GM19239 (cell line): ENCODE data around the gene OAS3.
"Not testable (repeated sequence)": the region's sequence is repeated elsewhere in the genome, so short reads cannot be mapped to it uniquely, and the experiment has no call there.

ENCODE experiments used
- DNase-seq: peaks from one replicate; pipeline ENCODE4 v3.0.0; 2011; ENCODE audit warnings: low spot score; ENCODE audit not compliant: insufficient read length
- FAIRE-seq: peaks from 2 replicates; lab custom pipeline; 2011; peaks lifted over from hg19 to GRCh38; lab: Jason Lieb, UNC

OAS3 gene

DNA sequence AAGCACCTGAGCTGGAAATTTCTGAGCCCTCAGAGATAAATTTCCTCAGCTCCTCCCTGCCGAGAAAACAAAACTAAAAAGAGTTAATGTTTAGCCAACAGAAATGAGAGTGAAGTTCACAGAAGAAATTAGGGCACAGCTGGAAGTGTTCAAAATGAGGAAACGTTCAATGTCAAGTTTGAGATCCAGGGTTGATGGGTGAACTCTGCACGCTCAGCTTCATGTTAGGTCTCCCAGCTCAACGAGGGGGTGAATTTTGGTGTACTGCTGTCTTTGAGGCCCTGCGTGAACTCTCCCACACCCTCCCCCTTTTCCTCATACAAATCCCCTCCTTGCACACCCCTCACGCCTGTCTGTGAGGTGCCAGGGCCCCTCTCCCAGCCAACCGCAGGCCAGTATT, 13.3 kb upstream of the OAS3 start:
- FAIRE-seq (peak; percentile 100), DNase-seq (no peak)

DNA sequence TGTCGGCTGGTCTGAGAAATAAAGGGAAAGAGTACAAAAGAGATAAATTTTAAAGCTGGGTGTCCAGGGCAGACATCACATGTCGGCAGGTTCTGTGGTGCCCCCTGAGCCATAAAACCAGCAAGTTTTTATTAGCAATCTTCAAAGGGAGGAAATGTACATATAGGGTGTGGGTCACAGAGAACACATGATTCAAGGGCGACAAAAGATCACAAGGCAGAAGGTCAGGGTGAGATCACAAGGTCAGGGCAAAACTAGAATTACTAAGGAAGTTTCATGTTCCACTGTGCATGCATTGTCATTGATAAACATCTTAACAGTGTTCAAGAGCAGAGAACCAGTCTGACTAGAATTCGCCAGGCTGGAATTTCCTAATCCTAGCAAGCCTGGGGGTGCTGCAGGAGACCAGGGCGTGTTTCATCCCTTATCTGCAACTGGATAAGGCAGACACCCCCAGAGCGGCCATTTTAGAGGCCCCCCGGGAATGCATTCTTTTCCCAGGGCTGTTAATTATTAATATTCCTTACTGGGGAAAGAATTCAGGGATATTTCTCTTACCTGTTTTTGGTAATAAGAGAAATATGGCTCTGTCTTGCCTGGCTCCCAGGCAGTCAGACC, 11.7 kb upstream of the OAS3 start:
- FAIRE-seq = peak; percentile 39

DNA sequence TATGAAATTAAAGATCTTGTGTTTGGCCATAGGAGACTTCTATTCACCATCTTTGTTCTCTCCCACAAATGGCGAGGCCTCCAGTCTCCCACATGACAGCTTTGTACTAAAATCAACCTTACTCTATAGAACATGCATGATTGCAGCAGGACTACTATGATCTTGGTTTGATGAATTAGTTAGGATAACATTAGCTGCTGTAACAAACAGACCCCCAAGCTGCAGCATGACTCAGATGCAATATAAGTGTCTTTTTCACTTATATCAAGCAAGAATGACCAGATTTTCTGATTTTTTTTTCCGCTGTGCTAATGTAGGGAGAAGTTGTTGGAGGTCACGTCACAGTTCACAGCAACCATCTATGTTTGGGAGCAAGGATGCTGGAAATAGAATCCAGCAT, 10.8 kb upstream of the OAS3 start:
- FAIRE-seq (peak; percentile 4), DNase-seq (no peak)

More for the DNA sequence above, 11.7 kb upstream of the OAS3 start:
- DNase-seq = not testable (repeated sequence)

DNA sequence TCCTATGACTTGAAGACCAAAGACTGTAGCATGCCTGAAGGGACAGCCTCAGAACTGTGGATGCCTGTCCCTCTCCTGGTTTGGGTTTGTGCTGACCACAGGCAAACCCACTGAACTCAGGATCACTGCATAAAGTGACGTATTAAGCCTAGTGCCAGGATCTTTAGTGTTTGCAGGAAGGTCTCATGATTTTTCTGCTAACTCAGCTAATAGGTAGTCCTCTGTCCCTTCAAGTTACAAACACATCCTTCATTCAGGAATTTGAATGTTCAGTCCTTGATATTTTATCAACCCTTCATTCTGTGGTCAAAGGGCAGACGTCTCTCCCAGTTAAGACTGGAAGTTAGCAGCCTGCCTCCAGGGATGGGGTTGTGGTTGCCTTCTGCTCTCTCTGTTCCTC, 10.3 kb upstream of the OAS3 start:
- DNase-seq (no peak), FAIRE-seq (peak; percentile 73)

DNA sequence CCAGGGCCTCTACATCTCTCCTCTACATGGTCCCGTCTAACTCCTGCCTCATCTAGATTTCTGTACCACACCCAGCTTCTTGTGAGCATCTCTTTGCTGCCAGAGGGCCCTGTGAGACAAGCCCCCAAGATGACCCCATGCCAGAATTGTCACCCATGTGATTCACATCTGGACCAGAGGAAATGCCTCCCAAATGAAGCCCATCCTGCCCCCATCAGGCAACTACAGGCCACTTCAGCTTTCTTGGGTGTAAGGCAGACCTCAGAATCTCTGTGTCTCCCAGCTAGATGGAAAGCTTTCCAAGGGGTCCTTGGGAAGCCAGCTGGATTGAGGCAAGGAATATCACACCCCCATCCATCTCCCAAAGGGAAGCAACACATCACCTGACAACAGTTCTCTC, 9.3 kb upstream of the OAS3 start:
- FAIRE-seq (no peak), DNase-seq (no peak)

DNA sequence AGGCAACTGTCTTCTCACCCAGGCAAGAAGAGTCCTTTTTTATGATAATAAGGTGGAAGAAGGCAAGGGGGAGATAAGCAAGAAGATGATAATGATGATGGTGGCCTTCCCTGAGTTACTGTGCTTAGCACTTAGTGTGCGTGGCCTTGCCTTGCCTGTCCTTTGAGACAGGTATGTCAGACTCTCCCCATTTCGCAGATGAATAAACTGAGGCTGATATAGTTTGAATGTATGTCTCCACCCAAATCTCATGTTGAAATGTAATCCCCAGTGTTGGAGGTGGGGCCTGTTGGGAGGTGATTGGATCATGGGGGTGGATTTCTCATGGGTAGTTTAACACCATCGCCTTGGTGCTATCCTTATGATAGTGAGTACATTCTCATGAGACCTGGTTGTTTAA, 8.6 kb upstream of the OAS3 start:
- no peak for FAIRE-seq

DNA sequence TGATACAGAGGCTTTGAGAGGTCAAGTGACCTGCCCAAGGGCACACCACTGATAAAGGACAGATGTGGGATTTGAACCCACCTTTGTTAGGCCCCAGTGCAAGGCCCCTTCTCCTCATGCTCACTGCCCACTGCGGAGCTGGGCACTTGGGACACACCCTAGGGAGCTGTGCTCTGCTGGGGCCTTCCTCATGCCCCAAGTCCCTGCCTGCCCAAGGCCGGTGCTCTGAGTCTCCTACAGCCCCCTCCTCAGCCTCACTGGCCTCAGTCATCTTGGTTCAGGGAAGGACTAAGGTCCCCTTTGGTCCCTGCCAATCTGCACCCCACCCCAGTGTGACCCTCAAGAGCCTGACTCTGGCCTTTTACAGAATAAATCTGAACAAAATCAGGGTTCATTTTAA, 7.9 kb upstream of the OAS3 start:
- FAIRE-seq (no peak), DNase-seq (no peak)

More for the DNA sequence above, 8.6 kb upstream of the OAS3 start:
- DNase-seq = no peak

DNA sequence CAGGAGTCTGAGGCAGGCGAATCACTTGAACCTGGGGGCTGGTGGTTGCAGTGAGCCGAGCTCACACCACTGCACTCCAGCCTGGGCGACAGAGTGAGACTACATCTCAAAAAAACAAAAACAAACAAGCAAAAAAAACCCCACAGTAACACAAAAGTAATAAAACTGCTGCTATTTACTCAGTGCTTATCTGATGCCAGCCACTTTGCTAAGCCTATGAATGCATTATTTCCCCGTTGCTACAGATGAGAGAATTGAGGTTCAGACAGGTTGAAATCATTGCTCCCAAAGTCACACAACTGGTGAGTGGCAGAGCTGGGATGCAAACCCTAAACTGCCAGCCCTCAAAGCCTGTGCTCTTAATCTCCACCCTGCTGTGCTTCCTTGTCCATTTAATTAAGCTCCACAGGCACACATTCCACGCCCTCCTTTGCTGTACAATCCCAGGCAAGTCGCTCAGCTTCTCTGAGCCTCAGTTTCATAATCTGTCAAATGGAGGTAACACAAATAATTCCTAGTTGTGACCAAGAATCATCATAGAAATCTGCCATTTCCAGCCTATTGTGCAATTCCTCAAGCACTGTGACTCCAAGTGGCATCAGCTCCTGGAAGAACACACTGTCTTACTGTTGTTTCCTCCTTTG, 5.7 kb upstream of the OAS3 start:
- FAIRE-seq = no peak
- DNase-seq = no peak

DNA sequence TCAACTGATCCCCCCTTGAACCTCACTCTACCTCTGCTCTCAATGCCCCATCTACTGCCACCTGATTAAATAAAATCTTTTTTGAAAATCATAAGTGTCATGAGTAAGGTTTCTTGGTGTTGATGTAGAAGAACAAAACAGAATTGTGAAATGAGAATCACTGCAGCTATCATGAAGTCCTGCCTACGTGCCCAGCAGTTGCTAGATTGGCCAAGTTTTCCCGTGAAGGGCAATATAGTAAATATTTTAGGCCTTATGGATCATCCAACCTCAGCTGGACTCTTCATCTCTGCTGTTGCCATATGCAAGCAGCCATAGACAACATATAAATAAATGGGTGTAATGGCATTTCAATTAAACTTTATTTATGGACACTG, 5.2 kb upstream of the OAS3 start:
- FAIRE-seq = no peak
- no peak for DNase-seq

DNA sequence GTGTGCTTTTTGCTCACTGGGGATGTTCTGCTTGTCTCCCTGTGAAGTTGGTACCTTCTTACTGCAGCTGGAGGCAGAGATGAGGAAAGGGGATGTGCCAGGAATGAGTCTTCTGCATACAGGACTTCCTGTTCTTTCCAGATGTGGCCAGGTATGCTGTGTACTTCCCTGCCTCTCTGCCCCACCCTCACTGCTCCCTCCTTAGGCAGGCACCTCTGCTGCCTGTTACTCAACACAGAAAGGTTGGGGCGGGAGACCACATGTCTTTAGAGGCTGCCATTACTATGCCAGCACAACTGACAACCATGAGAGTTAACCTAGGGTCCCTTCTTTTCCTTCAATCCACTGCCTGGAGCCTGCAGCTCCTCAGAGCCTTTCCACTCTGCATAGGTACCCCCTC, 2.0 kb upstream of the OAS3 start:
- DNase-seq = no peak
- no peak for FAIRE-seq

DNA sequence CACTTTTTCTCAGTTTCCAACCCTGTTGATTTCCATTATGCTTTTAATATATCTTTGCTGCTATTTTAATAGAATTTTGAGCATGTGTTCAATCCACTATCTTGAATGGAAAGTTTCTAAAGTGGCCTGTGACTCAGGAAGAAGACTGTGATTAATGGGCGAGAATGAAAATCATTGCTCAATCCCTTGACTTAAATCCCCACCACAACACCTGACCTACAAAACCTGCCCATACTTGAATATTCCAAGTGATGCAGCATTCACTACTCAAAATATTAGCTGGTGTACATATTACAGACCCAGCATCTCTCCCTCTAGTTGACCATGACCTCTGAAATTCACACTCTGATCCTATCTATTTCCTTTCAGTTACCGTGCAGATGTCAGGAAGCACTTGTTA, 1.3 kb upstream of the OAS3 start:
- no peak for DNase-seq
- FAIRE-seq = no peak

DNA sequence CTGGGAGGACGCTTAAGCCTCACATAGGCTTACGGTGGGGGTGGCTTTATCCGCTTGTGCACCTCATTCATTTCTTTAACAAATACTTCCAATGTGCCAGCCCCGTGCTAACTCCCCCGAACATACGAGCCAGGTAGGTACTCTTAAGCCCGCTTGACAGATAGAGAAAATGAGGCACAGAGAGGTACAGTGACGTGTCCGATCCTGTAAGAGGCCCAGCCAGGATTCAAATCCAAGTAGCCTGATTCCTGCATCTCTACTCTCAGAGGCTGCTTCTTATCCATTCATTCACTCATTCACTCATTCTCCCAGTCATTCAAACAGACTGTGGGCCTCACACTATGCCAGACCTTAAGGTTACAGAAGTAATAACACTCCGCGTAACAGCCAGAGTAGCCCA, 477 bp downstream of the OAS3 start:
- FAIRE-seq = no peak
- DNase-seq = no peak

DNA sequence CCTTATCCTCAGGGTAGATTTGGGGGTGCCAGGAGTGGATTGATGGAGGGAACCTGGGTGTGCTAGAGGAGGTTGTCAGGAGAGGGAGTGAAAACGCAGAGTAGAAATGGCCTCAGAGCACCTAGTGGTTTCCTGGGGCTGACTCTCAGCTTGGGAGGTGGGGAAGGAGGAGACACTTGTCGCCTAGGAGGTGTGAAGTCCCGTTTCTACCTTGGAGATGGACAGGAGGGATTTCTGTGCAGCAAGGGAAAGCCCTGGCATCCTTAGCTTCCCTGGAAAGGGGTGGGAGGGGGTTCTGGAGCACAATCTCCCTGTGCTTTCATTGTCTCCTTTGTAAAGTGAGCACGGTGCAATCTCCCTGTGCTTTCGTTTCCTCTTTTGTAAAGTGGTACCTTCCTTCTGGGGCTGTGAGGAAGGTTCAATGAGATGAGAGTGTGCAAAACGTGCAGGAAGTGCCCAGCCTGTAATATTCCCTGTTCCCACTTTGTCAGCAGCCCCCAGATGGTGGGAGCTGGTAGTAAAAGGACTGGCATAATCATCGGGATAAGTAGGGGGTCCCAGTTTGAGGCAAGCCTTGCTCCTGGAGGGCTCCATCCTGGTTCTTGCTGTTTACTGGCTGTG, 1.6 kb downstream of the OAS3 start:
- peak; percentile 94 for FAIRE-seq
- DNase-seq = peak; percentile 52

DNA sequence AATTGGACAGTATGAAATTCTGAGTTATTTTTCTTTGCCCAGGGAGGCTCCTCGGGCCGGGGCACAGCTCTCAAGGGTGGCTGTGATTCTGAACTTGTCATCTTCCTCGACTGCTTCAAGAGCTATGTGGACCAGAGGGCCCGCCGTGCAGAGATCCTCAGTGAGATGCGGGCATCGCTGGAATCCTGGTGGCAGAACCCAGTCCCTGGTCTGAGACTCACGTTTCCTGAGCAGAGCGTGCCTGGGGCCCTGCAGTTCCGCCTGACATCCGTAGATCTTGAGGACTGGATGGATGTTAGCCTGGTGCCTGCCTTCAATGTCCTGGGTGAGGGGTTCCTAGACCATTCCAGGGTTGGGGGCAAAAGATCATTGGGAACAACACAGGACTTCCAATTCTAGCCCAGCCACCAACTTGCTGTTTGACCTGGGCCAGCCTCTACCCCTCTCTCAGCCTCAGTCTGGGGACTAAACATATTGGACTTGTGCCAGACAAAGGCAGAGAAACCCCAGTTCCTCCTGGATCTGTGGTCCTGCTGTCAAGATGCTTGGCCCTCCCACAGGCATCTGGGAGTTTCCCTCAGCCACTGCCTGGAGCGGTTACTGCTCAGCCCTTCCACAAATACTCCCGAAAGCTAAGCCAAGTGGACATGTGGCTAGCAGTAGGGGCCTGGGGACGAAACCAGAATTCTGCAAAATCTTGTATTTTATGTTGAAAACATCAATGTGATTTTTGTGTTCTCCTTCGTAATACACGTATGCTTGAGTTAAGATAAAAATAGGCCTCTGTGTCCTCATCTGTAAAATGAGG, 3.5 kb downstream of the OAS3 start:
- no peak for FAIRE-seq

DNA sequence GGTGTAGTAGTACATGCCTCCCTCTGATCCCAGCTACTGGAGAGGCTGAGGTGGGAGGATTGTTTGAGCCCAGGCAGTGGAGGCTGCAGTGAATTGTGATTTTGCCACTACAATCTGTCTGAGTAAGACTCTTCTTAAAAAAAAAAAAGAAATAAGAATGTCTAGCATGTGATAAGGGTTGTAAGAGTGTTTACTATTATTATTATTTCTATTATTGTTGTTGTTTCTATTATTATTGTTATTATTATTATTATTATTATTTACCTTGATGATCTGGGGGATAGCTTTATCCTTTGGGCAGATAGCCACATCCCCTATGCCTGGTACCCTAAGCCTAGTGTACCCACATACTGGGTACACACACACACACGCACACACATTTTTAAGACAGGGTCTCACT, 4.3 kb downstream of the OAS3 start:
- FAIRE-seq = no peak
- no peak for DNase-seq

More for the DNA sequence above, 3.5 kb downstream of the OAS3 start:
- DNase-seq = no peak

DNA sequence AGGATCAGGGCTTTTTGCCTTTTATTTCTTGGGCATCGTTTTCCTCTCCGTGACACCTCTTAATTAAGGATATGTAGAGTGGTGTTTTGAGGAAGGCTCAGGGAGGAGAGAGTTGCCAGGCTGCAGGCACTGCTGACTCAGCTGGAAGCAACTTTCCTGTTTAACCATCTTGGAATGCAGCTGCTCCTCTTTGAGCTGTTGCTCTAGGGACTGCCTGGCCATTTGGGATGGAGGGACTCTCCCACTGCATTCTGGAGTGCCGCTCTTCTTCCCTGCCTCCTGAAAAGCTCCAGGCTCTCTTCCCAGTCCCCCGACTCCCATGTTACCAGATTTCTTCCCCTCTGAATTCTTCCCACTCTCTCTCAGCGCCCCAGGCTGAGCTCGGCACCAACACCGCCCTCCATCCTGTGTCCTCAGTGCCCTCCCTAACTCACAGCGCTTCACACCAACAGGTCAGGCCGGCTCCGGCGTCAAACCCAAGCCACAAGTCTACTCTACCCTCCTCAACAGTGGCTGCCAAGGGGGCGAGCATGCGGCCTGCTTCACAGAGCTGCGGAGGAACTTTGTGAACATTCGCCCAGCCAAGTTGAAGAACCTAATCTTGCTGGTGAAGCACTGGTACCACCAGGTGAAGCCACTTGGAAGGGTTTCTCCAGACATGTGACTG, 5.9 kb downstream of the OAS3 start:
- FAIRE-seq (no peak), DNase-seq (no peak)

DNA sequence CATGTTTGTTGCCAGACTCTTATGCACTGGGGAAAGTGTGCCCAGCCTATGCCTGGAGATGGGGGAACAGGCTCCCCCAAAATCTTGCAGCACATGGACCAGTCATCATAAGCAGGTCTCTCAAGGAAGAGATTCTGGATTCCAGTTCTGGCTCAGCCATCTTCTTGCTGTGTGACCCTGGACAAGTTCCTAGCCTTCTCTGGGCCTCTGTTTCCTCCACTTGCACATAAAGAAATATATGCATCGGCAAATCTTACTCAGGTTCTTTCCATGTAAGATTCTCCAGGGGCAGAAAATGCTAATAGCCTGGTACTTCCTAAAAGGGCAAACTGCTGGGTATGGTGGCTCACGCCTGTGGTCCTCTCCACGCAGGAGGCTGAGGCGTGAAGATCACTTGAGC, 7.2 kb downstream of the OAS3 start:
- FAIRE-seq (no peak), DNase-seq (no peak)

DNA sequence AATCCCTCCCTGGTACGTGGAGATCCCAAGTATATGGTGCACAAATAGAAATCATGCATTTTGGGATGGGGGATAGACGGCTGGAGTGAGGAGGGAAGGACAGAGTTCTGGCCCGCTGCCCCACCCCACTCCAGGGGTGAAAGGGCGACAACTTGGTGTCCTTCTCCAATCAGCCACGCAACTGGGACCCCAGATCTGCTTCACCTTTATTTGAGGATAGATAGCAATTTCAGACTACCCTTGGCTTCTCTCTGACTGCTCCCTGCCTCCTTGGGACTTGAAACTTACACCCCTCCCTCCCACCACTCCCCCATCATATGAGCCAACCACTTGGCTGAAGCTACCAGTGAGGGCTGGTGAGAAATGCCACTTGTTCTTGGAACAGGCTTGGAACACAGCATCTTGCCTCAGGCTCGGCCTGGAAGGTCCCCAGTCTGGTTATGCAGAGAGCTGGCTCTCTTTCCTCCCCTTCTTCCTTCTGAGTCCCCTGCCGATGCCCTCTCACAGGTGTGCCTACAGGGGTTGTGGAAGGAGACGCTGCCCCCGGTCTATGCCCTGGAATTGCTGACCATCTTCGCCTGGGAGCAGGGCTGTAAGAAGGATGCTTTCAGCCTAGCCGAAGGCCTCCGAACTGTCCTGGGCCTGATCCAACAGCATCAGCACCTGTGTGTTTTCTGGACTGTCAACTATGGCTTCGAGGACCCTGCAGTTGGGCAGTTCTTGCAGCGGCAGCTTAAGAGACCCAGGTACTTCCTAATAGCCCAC, 8.1 kb downstream of the OAS3 start:
- no peak for FAIRE-seq
- DNase-seq = no peak

DNA sequence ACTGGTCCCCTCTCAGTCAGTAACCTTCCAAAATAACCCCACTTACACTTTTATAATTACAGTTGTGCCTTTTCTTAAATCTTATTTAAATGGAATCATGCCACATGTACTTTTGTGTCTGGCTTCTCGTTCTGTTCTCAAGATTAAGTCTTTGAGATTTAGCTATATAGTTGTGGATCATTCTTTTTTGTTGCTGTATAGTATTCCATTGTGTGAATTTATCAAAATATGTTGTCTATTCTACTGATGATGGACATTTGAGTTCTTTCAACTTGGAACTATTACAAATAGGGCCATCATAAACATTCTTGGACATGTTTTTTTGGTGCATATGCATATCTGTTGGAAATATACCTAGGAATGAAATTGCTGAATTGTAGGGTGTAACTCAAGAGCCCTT, 9.0 kb downstream of the OAS3 start:
- FAIRE-seq = no peak

DNA sequence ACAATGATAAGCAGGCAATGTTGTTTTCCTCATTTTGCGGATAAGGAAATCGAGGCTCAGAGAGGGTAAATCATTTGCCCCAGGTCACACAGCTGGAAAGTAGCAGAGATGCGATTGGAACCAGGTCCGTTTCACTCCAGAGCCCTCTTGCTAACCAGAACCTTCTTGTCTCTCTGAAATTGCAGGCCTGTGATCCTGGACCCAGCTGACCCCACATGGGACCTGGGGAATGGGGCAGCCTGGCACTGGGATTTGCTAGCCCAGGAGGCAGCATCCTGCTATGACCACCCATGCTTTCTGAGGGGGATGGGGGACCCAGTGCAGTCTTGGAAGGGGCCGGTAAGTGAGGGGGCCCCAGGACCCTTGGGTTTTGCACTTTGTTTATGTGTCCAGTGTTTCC, 9.5 kb downstream of the OAS3 start:
- no peak for DNase-seq
- no peak for FAIRE-seq

More for the DNA sequence above, 9.0 kb downstream of the OAS3 start:
- no peak for DNase-seq
